ENCODE measurements around the gene MAP3K15. TPM values are rescaled to one million over a fixed set of nuclear protein-coding genes. Genes with fewer than 3 reads are reported as not detected.

The MAP3K15 gene
- total RNA-seq, 1 donor from 2014 or later: 1.7 TPM

GRCh38 chrX:19557822-19558221, 42.5 kb upstream of the MAP3K15 start:
- no peak for DNase-seq (ENCODE audit: low spot score)
- Mint-ChIP-seq H3K4me1 (ENCODE audit: unreplicated experiment) (no peaks in the 10 kb centered on the region), H3K4me3 (ENCODE audit: unreplicated experiment) (no peak overlapping the region), H3K27ac (ENCODE audit: unreplicated experiment) (no peak overlapping the region), H3K27me3 (ENCODE audit: unreplicated experiment) (peaks cover 2% of the 10 kb centered on the region), H3K9me3 (ENCODE audit: unreplicated experiment) (no peaks in the 10 kb centered on the region), H3K36me3 (ENCODE audit: low read depth, unreplicated experiment) (no peaks in the 10 kb centered on the region)
- no peak for TF ChIP-seq CTCF (IDR thresholded peaks at IDR 0.05; ENCODE audit: unreplicated experiment)

DNA sequence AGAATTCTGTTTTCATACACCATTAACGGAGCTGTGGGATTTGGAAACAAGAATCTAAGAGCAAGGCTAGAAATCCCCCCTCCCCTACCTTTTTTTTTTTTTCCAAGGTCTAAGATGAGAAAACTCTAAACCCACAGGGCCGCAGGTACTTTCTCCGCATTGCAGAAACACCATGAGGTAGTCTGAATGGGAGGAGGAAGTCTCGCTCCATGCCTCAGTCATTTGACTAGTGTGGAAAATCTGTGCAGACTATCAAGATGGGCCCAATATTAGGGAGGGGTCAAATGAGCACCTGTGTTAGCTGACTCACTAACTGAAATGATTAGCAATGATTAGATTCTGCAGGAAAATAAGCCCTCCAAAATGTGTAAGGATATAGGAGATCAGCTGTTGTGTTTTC, 40.9 kb upstream of the MAP3K15 start:
- Mint-ChIP-seq H3K36me3 (ENCODE audit: low read depth, unreplicated experiment) (no peaks in the 10 kb centered on the region), H3K4me1 (ENCODE audit: unreplicated experiment) (no peaks in the 10 kb centered on the region), H3K4me3 (ENCODE audit: unreplicated experiment) (no peak overlapping the region), H3K9me3 (ENCODE audit: unreplicated experiment) (no peaks in the 10 kb centered on the region), H3K27ac (ENCODE audit: unreplicated experiment) (no peak overlapping the region), H3K27me3 (ENCODE audit: unreplicated experiment) (peaks cover 2% of the 10 kb centered on the region)
- no peak for DNase-seq (ENCODE audit: low spot score)
- TF ChIP-seq CTCF (IDR thresholded peaks at IDR 0.05; ENCODE audit: unreplicated experiment): no peak

DNA sequence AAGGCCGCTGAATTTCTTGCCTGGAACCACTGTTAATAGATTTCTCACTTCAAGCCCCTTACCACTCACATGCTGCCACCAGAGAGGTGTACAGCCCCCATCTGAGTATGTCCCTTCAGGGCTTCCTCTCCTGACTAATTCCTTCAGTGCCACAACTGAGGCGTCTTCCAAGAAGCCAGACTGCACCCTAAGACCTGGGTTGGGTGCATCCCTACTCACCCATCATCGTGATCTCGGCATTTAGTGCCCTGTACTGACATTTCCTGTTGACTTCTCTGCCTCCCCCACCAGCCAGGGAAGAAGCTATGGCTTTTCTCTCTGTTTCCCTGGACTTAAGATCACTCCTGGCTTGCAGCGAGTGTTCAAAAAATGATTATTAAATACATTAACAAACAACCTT, 40.4 kb upstream of the MAP3K15 start:
- no peaks in the 10 kb centered on the region for H3K4me1 Mint-ChIP-seq (ENCODE audit: unreplicated experiment)
- H3K27me3 Mint-ChIP-seq (ENCODE audit: unreplicated experiment): peaks cover 2% of the 10 kb centered on the region
- TF ChIP-seq CTCF (IDR thresholded peaks at IDR 0.05; ENCODE audit: unreplicated experiment): no peak
- H3K36me3 Mint-ChIP-seq (ENCODE audit: low read depth, unreplicated experiment): no peaks in the 10 kb centered on the region
- no peak overlapping the region for H3K27ac Mint-ChIP-seq (ENCODE audit: unreplicated experiment)
- no peak for DNase-seq (ENCODE audit: low spot score)
- no peak overlapping the region for H3K4me3 Mint-ChIP-seq (ENCODE audit: unreplicated experiment)
- H3K9me3 Mint-ChIP-seq (ENCODE audit: unreplicated experiment): no peaks in the 10 kb centered on the region

DNA sequence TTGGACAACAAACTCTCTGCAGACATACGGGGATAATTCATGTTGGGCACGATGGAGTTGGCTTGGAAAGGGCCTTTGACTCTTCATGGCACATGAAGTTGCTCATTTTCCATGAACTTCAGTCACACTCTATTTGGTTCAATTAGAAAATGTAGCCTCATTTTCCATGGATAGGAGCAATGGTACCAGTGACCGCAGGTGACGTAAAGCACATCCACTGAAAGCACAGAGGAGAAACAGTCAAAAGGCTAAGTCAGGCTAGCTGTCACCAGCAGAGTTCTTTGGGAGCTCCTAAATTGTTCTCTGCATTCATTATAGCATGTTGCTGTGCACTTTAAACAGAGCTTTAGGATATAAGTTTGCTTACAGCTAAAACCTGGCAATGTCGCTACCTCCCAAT, 39.9 kb upstream of the MAP3K15 start:
- no peaks in the 10 kb centered on the region for H3K9me3 Mint-ChIP-seq (ENCODE audit: unreplicated experiment)
- DNase-seq (ENCODE audit: low spot score): no peak
- no peak for TF ChIP-seq CTCF (IDR thresholded peaks at IDR 0.05; ENCODE audit: unreplicated experiment)
- no peak overlapping the region for H3K27ac Mint-ChIP-seq (ENCODE audit: unreplicated experiment)
- H3K36me3 Mint-ChIP-seq (ENCODE audit: low read depth, unreplicated experiment): no peaks in the 10 kb centered on the region
- H3K27me3 Mint-ChIP-seq (ENCODE audit: unreplicated experiment): peaks cover 2% of the 10 kb centered on the region
- H3K4me3 Mint-ChIP-seq (ENCODE audit: unreplicated experiment): no peak overlapping the region
- H3K4me1 Mint-ChIP-seq (ENCODE audit: unreplicated experiment): no peaks in the 10 kb centered on the region

DNA sequence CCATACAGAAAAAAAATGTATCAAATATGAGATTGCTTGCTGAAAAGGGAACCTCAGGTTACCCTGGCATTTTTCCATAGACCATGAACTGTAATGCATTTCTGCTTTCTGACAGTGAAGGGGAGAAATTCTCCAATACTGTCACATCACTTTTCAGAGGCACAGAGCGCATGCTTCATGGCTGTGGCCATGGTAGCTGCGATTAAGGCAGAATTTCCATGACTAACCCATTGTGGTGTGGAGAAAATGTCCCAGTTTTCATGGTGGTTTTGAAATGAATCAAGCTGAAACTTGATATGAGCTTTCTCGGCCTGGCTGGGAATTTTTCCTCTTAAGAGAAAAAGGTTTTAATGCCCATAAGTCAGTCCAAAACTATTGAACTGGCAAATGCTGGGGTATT, 39.5 kb upstream of the MAP3K15 start:
- DNase-seq (ENCODE audit: low spot score): no peak
- H3K9me3 Mint-ChIP-seq (ENCODE audit: unreplicated experiment): no peaks in the 10 kb centered on the region
- H3K27me3 Mint-ChIP-seq (ENCODE audit: unreplicated experiment): peaks cover 2% of the 10 kb centered on the region
- no peaks in the 10 kb centered on the region for H3K4me1 Mint-ChIP-seq (ENCODE audit: unreplicated experiment)
- no peak overlapping the region for H3K4me3 Mint-ChIP-seq (ENCODE audit: unreplicated experiment)
- H3K27ac Mint-ChIP-seq (ENCODE audit: unreplicated experiment): no peak overlapping the region
- no peaks in the 10 kb centered on the region for H3K36me3 Mint-ChIP-seq (ENCODE audit: low read depth, unreplicated experiment)
- TF ChIP-seq CTCF (IDR thresholded peaks at IDR 0.05; ENCODE audit: unreplicated experiment): no peak

Data from endothelial cell (in vitro differentiated cells).